DMS153 (cell line): Measurements from ENCODE around the gene MICALL2.
A peak's percentile ranks its signal among the peaks of the same experiment; 100 is the strongest.

Experiments
- DNase-seq: peaks from one replicate; lab custom pipeline; 2025; lab: John Stamatoyannopoulos, UW

The MICALL2 gene

DNA sequence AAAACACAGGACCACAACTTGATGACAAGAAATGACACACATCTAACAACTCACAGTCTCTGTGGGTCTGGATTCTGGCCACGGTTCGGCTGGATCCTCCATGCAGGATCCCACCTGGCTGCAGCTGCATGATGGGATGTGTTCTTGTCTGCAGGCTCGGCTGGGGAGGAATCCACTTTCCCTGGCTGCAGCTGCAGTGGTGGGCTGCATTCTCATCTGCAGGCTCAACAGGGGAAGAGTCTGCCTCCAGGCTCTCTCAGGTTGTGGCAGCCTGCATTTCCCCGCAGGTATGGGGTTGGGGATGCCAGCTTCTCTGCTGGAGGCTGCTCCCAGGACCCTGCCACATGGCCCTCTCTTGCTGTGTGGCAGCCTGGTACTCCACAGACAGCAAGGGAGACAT, 64.9 kb downstream of the MICALL2 start:
- no peak for DNase-seq

DNA sequence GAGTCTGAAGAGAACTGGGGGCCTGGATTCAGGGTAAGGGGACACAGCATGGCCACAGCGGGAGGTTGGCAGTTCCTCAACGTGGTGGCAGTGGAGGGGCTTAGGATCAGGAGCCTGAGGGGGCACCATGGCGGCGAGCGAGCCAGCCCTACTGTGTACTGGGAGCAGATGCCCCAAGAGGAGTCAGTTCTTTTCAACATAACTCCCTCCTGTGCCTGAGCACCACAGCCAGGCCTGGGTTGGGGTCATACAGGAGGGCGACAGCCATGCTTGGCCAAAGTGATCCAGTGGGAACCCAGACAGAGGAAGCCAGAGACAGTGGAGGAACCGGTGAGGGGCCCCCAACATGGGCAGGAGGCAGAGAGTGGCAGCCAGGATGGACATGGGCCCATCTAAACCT, 65.8 kb downstream of the MICALL2 start:
- no peak for DNase-seq

DNA sequence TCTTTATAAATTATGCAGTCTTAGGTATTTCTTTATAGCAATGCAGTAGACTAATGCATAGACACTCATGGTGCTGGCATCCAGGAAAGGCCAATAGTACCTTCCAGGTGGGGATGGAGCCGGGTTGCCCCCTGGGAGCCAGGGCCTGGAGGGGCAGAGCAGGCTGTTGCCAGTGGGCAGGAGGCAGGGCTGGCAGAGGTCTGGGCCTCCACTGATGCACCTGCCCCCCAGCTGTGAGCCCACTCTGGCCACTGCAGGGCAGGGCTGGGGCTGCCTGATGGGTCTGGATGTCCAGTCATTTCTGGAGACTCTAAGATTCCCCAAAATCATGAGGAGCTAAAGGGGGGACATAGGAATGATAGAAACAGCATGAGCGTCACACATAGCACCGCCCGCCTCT, 66.7 kb downstream of the MICALL2 start:
- no peak for DNase-seq

DNA sequence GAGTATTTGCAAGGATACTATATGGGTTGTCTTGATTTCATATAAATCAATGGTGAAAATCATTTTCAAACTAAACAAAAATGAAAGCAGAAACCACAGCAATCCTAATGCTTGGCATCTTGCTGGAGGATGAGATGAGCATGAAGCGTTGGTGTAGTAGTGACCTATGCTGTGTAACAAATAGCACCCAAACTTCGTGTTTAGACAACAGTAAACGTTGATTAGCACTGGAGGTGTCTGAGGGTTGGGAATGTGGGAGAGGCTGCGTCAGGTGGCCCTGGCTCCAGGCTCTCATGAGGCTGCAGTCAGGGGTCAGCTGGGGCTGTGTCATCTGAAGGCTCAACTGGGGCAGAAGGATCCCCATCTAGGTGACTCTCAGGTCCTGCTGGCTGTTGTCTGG, 67.8 kb downstream of the MICALL2 start:
- no peak for DNase-seq

DNA sequence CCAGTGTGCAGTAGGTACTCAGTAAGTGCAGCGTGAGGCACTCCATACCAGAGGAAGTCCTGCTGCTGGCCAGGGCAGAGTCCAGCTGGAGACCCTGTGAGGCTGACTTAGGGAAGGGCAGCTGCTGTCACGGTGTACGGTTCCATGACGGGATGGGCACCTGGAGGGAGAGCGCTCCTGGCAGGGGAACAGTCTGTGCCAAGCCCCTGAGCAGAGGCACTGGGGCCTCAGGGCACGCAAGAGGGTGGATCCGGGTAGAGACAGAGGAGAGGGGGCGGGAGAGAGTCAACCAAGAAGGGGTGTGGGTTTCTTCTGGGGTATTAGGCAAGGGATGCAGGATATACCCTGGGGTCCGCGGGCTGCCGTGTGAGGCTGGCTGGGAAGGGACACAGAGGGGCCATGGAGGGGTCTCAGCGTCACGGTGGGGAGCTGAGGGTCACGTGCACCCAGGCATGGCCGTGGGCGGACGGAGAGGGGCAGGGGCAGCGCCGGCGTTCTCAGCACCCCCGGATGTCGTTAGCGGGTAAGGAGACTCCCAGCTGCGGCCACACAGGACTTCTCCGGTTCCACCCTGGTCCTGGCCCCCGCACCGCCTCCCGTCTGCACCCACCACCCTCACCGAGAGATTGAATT, 70.5 kb downstream of the MICALL2 start:
- DNase-seq: no peak

DNA sequence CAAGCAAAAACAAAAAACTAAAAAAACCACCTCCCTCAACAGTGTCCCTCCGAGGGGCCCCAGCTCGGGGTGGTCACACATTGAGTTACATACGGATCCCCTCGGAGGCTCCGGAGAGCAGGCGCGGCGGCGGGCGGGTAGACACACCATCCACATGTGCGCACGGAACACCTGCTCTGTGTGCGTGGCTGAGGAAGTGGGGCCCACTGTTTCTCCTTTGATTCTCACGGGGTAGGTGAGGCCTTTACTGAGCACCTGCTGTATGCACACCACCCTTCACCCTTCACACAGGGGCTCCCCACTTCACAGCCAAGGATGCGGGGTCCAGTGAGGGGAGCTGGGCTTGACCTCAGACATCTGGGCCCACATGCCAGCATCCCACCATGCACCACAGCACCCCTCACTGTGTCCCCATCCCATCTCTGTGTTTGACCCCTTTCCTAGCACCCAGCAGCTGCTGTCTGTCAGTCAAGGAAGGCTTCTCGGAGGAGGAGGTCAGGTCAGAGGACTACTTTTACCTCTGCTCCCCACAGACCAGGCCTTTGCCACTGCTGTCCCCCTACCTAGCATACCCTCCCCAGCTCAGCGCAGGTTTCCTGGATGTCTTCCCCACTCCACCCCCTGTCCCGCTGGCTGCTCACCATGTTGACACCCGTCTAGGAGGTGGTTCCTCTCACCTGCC, 71.1 kb downstream of the MICALL2 start:
- no peak for DNase-seq

DNA sequence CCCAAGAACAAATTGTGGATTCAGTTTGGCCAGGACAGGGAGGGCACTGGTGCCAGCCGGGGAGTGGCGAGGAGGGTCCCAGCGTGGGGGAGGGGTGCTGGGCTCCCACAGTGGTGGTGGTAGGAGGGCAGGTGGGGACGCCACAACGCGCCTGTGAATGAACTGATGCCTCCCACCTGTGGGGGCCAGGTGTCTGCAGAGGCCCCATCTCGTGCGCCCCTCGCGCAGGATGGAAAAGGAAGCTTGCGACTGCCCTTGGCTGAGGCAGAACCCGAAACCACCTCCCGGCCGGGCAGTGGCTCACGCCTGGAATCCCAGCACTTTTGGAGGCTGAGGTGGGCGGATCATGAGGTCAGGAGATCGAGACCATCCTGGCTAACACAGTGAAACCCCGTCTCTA, 72.0 kb downstream of the MICALL2 start:
- DNase-seq: no peak

DNA sequence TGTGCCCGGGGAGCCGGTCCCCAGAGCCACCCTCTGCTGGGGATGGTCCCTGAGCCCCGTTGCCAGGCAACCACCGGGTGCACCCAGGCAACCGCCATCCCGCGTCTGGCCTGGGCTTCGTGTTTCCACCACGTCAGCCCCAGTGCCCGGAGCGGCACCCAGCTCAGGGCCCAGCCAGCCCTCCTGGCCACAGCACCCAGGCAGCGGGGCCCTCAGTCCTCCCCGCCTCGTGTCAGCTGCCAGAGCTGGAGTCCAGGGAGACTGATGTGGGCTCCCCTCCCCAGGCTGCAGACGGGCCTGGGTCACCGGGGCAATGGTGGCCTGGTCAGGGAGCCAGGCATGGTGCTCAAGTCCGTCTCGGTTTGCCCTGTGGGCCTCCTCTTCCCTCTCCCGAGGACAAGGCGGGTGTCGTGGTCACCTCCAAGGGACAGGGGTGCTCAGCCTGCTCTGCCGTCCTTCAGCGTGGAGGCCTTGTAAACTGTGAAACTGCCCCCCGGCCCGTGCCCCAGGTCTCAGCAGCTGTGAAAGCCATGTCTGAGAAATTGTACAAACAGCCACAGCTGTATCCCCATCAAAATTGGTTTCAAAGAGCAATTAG, 72.5 kb downstream of the MICALL2 start:
- DNase-seq: peak; percentile 41

DNA sequence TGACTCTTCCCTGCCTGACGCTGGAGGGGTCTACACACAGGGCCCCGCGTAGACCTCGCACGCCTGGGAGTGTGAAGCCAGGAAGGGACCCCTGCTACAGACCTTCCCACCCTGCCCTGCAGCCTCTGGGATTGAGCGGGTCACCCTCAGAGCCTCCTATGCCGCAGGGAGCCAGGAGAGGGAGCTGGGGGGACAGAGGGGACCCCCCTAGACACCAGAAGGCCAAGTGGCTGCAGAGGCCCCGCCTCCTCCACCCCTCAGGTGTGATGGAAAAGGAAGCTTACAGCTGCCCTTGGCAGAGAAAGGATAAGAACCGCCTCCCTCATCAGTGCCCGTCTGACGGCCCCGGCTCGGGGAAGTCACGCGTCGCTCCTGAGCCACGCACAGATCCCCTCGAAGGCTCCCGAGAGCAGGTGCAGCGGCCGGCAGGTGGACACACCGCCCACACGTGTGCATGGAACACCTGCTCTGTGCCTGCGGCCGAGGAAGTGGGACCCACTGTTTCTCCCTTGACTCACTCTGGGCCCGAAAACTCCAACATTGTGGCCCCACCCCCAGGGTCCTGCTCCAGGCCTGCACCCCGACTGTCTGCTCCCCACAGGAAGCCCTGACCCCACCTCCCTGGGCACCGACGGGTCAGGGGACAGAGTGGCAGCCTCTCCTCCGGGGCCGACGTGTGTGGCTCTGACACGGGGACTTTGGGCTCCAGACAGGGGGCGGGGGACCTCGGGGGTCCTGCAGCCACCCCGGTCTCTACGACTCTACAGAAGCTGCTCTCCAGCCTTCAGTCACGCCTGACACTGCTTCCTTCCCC, 73.3 kb downstream of the MICALL2 start:
- no peak for DNase-seq

DNA sequence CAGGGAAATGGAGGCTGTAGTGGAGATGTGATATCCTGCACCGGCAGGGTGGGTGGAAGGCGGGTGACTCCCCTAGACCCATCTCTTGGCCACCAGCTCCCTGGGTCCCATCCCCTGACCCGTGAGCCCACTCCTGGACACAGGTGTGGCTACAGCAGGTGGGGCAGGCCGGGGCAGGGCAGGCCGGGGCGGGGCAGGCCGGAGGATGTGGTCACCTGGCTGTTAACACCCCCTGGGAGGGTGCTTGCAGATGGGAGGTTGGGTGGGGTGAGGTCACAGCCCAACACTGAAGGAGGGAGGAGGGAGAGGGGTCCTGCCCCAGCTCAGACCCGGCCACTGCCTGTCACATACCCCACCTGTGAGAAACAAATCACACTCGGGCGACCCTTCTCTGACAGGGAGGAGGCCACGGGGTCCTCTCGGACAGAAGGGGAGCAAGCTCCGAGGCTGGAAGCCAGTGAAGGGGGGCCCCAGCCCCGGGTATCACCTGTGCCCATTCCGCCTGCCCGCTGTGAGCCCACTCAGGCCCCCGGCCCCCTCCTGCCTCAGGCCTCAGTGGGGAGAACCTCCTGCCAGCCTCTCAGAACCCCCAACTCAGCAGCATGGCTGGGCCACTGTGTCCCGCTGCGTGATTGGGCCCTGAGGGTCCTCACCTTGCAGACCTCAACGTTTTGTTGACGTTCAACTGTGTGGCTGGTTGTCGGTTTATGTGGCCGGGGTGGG, 74.0 kb downstream of the MICALL2 start:
- no peak for DNase-seq
